Measurements from ENCODE around the gene AMHR2.

The AMHR2 gene

GRCh38 chr12:53461059-53461458 is 37.4 kb downstream of the AMHR2 start:
- no peak for TF ChIP-seq CTCF (IDR thresholded peaks at IDR 0.05; ENCODE audit: control insufficient read depth, extremely low read depth, insufficient read depth)
- no peak for DNase-seq (ENCODE audit: low read depth)
- H3K4me3 ChIP-seq (ENCODE audit: low read depth, low read length), result no peak overlapping the region

DNA sequence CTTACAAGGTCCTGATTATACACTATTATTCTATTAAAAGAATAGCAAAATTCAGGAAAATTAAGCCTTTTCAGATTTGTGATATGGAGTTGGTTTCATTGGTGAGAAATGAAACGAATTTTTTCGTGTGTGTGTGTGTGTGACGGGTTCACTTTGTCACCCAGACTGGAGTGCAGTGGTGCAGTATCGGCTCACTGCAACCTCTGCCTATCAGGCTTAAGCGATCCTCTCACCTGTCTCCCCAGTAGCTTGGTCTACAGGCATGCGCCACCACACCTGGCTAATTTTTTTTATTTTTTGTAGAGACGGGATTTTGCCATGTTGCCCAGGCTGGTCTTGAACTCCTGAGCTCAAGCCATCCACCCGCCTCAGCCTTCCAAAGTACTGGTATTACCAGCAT is 37.9 kb downstream of the AMHR2 start:
- no peak overlapping the region for H3K4me3 ChIP-seq (ENCODE audit: low read depth, low read length)
- no peak for TF ChIP-seq CTCF (IDR thresholded peaks at IDR 0.05; ENCODE audit: control insufficient read depth, extremely low read depth, insufficient read depth)
- DNase-seq (ENCODE audit: low read depth), result no peak

- no peak for DNase-seq (ENCODE audit: low read depth)
- no peak overlapping the region for H3K4me3 ChIP-seq (ENCODE audit: low read depth, low read length)
These were observed 39.3 kb downstream of the AMHR2 start for GRCh38 chr12:53462935-53463334.

GRCh38 chr12:53463802-53464560 is 40.3 kb downstream of the AMHR2 start:
- no peak overlapping the region for H3K4me3 ChIP-seq (ENCODE audit: low read depth, low read length)
- TF ChIP-seq CTCF (IDR thresholded peaks at IDR 0.05; ENCODE audit: control insufficient read depth, extremely low read depth, insufficient read depth), result no peak
- DNase-seq (ENCODE audit: low read depth), result no peak

More at GRCh38 chr12:53462935-53463334, 39.3 kb downstream of the AMHR2 start:
- no peak for TF ChIP-seq CTCF (IDR thresholded peaks at IDR 0.05; ENCODE audit: control insufficient read depth, extremely low read depth, insufficient read depth)

DNA sequence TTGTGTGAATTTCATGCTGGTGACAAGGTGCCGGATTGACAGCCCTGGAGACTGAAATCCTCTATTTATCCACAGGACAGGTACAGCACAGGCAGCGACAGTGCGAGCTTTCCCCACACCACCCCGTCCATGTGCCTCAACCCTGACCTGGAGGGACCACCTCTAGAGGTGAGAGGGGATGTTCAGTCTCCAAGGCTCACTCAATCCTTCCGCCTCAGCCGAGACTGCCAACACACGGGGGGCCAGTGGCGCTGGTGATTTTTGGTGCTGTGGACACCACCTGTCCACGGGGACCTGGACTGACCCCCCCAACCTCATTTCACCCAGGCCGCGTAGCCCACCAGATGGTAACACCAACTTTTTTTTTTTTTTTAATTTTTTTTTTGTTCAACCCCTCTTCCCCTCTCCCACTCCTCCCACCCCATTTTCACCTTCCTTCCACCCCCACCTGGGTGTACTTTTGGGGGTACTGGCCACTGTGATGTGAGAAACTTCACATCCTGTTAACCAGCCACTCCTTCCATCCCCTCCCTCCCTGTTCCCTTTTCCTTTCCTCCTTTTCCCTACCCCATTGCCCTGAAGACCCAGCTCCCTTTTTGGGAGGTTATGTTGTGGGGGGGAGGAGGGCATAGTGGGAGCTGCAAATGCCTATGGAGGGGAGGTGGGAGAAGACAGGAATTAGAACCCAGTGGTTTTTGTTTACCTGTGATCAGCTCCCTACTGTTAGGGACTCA is 41.2 kb downstream of the AMHR2 start:
- no peak overlapping the region for H3K4me3 ChIP-seq (ENCODE audit: low read depth, low read length)
- no peak for TF ChIP-seq CTCF (IDR thresholded peaks at IDR 0.05; ENCODE audit: control insufficient read depth, extremely low read depth, insufficient read depth)
- no peak for DNase-seq (ENCODE audit: low read depth)

DNA sequence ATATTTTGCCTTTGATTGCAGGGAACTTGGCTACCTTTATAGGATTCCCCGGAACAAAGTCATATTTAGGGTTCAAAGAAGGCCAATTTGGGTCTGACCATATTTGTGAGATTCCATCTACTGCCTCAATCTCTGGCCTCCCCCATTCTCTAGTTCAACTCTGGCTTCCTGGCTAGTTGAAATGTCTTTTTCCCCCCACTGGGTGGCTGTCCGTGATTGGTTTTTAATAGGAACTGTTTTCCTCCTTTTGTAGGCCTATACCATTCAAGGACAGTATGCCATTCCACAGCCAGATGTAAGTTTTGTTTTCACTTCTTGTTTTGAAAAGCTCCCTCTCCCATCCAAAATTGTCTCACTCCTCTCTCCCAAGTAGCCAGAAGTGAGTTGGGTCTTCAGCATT is 42.0 kb downstream of the AMHR2 start:
- no peak overlapping the region for H3K4me3 ChIP-seq (ENCODE audit: low read depth, low read length)
- DNase-seq (ENCODE audit: low read depth), result no peak
- TF ChIP-seq CTCF (IDR thresholded peaks at IDR 0.05; ENCODE audit: control insufficient read depth, extremely low read depth, insufficient read depth), result no peak

Measured in LNCaP clone FGC (cell line).